Upper lobe of left lung (tissue), 6 donors: ENCODE measurements around the gene RBM20. TPM values are rescaled to one million over a fixed set of nuclear protein-coding genes. Genes with fewer than 3 reads are reported as not detected.

Experiments
- ATAC-seq, 2 donors: fragments of 200-7000 bp; cut with Tn5 transposase; one replicate each; pipeline ENCODE4 v1.9.1; 2022; ENCODE audit warnings: mild to moderate bottlenecking in 2 of 2, moderate library complexity in 2 of 2; ENCODE audit not compliant: low FRiP score in 2 of 2
- DNase-seq, 2 donors: peaks; one replicate each; pipeline ENCODE4 v3.0.0-alpha.2; 2019 to 2020
- H3K27ac ChIP-seq, 4 donors: fragments of 200-600 bp; sonication (generic); one replicate each; pipeline ENCODE4 v1.5.1; 2016 to 2019
- H3K27me3 ChIP-seq, 4 donors: fragments of 200-600 bp; sonication (generic); one replicate each; pipeline ENCODE4 v1.5.1; 2017 to 2019
- H3K36me3 ChIP-seq, 4 donors: fragments of 200-600 bp; sonication (generic); one replicate each; pipeline ENCODE4 v1.5.1; 2016 to 2019
- H3K4me1 ChIP-seq, 4 donors: fragments of 200-600 bp; sonication (generic); one replicate each; pipeline ENCODE4 v1.5.1; 2018 to 2019
- H3K4me3 ChIP-seq, 4 donors: fragments of 200-600 bp; sonication (generic); one replicate each; pipeline ENCODE4 v1.5.1; 2017 to 2019; ENCODE audit warnings: mild to moderate bottlenecking in 2 of 4, moderate library complexity in 1 of 4
- H3K9me3 ChIP-seq, 4 donors: fragments of 200-600 bp; sonication (generic); one replicate each; pipeline ENCODE4 v1.5.1; 2018 to 2019
- EP300 ChIP-seq, 4 donors: sonication (generic); formaldehyde crosslinking; IDR thresholded peaks; one replicate each; pipeline ENCODE4 v1.5.1; 2017; ENCODE audit warnings: antibody characterized with exemption in 4 of 4, control low read depth in 2 of 4
- POLR2A ChIP-seq, 4 donors: fragments of 450-650 bp; IDR thresholded peaks; one replicate each; pipeline ENCODE4 v1.5.1; 2016 to 2017; ENCODE audit warnings: antibody characterized with exemption in 4 of 4, mild to moderate bottlenecking in 2 of 4
- POLR2AphosphoS5 ChIP-seq, 2 donors: sonication (generic); formaldehyde crosslinking; IDR thresholded peaks; one replicate each; pipeline ENCODE4 v1.5.1; 2017; ENCODE audit warnings: antibody characterized with exemption in 2 of 2
- WGBS, 2 donors: methylation state at CpG; one replicate each; pipeline ENCODE4 v1.1.5; 2017 to 2018; 5-methylcytosine and 5-hydroxymethylcytosine counted together
- total RNA-seq, 6 donors: library from RNA; depleted of rRNA in 4 of 6; stranded (reverse); fragments of >200 nt in 4 of 6; gene quantifications; one replicate each; pipeline versions ENCODE4 v1.1.0 to v1.2.1, GENCODE V29; 2016 to 2021
- TF ChIP-seq, protein P1 (sequence below), 6 experiments: fragments of 450-650 bp in 4 of 6; fragments of 200-600 bp in 2 of 6; sonication (generic) in 2 of 6; IDR thresholded peaks; one replicate each; pipeline ENCODE4 v1.5.1; 2016 to 2019; ENCODE audit warnings: antibody characterized with exemption in 6 of 6
- donor health status: DM: no; HTN: no; CAD: no; lungs with moderate emphysema.
- donor health status: DM: no; HTN: yes; CAD: no; lungs with severe emphysema.

RBM20 gene
- total RNA-seq, 6 donors from 2014 or later, result 0.11 to 7.5 (median 1.5) TPM

GRCh38 chr10:110829721-110830410 lies 185.7 kb downstream of the RBM20 start:
- TF ChIP-seq EP300 (IDR thresholded peaks at IDR 0.05) (no peak), POLR2AphosphoS5 (IDR thresholded peaks at IDR 0.05) (no peak), POLR2A (IDR thresholded peaks at IDR 0.05) (no peak)
- TF ChIP-seq, protein P1, sequence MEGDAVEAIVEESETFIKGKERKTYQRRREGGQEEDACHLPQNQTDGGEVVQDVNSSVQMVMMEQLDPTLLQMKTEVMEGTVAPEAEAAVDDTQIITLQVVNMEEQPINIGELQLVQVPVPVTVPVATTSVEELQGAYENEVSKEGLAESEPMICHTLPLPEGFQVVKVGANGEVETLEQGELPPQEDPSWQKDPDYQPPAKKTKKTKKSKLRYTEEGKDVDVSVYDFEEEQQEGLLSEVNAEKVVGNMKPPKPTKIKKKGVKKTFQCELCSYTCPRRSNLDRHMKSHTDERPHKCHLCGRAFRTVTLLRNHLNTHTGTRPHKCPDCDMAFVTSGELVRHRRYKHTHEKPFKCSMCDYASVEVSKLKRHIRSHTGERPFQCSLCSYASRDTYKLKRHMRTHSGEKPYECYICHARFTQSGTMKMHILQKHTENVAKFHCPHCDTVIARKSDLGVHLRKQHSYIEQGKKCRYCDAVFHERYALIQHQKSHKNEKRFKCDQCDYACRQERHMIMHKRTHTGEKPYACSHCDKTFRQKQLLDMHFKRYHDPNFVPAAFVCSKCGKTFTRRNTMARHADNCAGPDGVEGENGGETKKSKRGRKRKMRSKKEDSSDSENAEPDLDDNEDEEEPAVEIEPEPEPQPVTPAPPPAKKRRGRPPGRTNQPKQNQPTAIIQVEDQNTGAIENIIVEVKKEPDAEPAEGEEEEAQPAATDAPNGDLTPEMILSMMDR (IDR thresholded peaks at IDR 0.05), result no peak
- Histone ChIP-seq H3K4me1 (peaks cover 0 to 11% (median 3%) of the 10 kb centered on the region in 4 donors), H3K4me3 (no peak overlapping the region), H3K36me3 (no peaks in the 10 kb centered on the region), H3K27me3 (no peaks in the 10 kb centered on the region), H3K9me3 (no peaks in the 10 kb centered on the region), H3K27ac (no peak overlapping the region)
- DNase-seq (no peak), ATAC-seq (no peak)
- WGBS, 2 donors, result 88 to 99% methylated on average over 4 to 11 of the region's 11 CpGs

GRCh38 chr10:110833234-110833940 lies 189.3 kb downstream of the RBM20 start:
- H3K4me1 ChIP-seq, result peaks cover 0 to 29% (median 6%) of the 10 kb centered on the region in 4 donors
- no peak for TF ChIP-seq EP300 (IDR thresholded peaks at IDR 0.05)
- TF ChIP-seq, protein P1 (IDR thresholded peaks at IDR 0.05), result no peak
- no peak for TF ChIP-seq POLR2AphosphoS5 (IDR thresholded peaks at IDR 0.05)
- no peak for TF ChIP-seq POLR2A (IDR thresholded peaks at IDR 0.05)
- H3K36me3 ChIP-seq, result no peaks in the 10 kb centered on the region
- DNase-seq (no peak), ATAC-seq (no peak)
- 80 to 92% methylated on average over 13 of the region's 13 CpGs for WGBS, 2 donors
- no peaks in the 10 kb centered on the region for H3K9me3 ChIP-seq
- no peaks in the 10 kb centered on the region for H3K27me3 ChIP-seq
- H3K4me3 ChIP-seq, result no peak overlapping the region
- peak overlapping the region in 1 of 4 donors; percentile 66 for H3K27ac ChIP-seq

- Histone ChIP-seq H3K4me3 (no peak overlapping the region), H3K4me1 (peaks cover 0 to 29% (median 6%) of the 10 kb centered on the region in 4 donors), H3K36me3 (no peaks in the 10 kb centered on the region), H3K9me3 (no peaks in the 10 kb centered on the region), H3K27ac (peak overlapping the region in 2 of 4 donors; percentile 50 to 66), H3K27me3 (no peaks in the 10 kb centered on the region)
- 75 to 84% methylated on average over 14 of the region's 14 CpGs for WGBS, 2 donors
- TF ChIP-seq EP300 (IDR thresholded peaks at IDR 0.05), result no peak
- TF ChIP-seq POLR2A (IDR thresholded peaks at IDR 0.05), result no peak
- no peak for TF ChIP-seq POLR2AphosphoS5 (IDR thresholded peaks at IDR 0.05)
- TF ChIP-seq, protein P1 (IDR thresholded peaks at IDR 0.05), result no peak
- DNase-seq, result peak in 1 of 2 donors; percentile 33
- no peak for ATAC-seq
These were observed 189.9 kb downstream of the RBM20 start for GRCh38 chr10:110833941-110834628.

DNA sequence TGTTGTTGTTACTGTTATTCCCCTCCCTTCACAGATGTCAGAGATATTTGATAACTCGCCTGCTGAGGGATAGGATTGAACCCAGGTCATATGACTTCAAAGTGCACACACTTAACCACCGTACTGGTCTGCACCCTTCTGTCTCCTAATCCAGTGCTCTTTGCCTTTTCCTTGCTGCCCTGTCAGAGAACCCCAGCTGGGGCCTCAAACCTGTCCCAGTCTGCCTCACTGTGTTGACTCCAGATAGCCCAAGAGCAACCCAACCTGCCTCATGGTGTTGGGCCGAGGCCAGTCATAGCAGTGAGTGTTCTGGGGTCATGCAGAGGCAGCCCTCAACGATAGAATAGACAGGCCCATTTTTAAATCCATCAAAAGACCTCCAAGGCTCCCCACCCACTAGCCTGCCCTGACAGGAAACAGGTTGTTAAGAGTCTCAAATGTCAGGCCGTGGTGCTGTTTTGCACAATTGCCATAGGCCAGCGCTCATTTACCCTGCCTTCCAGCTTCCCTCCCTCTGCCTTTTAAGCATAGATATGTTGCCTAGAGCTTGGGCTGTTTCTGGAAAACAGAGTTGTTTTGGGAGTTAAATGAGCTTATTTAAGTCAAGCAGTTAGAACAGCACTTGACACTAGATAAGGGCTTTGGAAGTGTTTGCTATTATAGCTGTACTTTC lies 190.6 kb downstream of the RBM20 start:
- Histone ChIP-seq H3K9me3 (no peaks in the 10 kb centered on the region), H3K27ac (peak overlapping the region in 2 of 4 donors; percentile 50 to 66), H3K27me3 (no peaks in the 10 kb centered on the region), H3K36me3 (no peaks in the 10 kb centered on the region), H3K4me3 (no peak overlapping the region), H3K4me1 (peaks cover 0 to 29% (median 6%) of the 10 kb centered on the region in 4 donors)
- 43 to 46% methylated on average over 4 to 6 of the region's 6 CpGs for WGBS, 2 donors
- TF ChIP-seq, protein P1 (IDR thresholded peaks at IDR 0.05), result no peak
- no peak for TF ChIP-seq EP300 (IDR thresholded peaks at IDR 0.05)
- no peak for TF ChIP-seq POLR2A (IDR thresholded peaks at IDR 0.05)
- no peak for TF ChIP-seq POLR2AphosphoS5 (IDR thresholded peaks at IDR 0.05)
- ATAC-seq (peak; percentile 51 to 56), DNase-seq (peak in 1 of 2 donors; percentile 66)
